NCI-H2081 (cell line): ENCODE data around the gene LDAF1.
"Not testable (repeated sequence)": the region's sequence is repeated elsewhere in the genome, so short reads cannot be mapped to it uniquely, and the experiment has no call there.

ENCODE experiments used
- DNase-seq, 2 experiments: peaks; one replicate each; lab custom pipeline; 2025; lab: John Stamatoyannopoulos, UW

Gene LDAF1

GRCh38 chr16:21158208-21159110, at the start of gene LDAF1:
Gene LDAF1, plus strand, starts transcription at chr16:21158674. Its CDS starts 2,509 bp downstream, at chr16:21161183.
- DNase-seq = peak; percentile 31 to 45

- DNase-seq = not testable (repeated sequence)
These were observed 42.9 kb upstream of the LDAF1 start for GRCh38 chr16:21115551-21115950.

GRCh38 chr16:21116148-21116693, 42.3 kb upstream of the LDAF1 start:
- no peak for DNase-seq

GRCh38 chr16:21117567-21117966, 40.9 kb upstream of the LDAF1 start:
- DNase-seq = no peak

GRCh38 chr16:21120976-21121520, 37.4 kb upstream of the LDAF1 start:
- DNase-seq = no peak

GRCh38 chr16:21125191-21125590, 33.3 kb upstream of the LDAF1 start:
- no peak for DNase-seq

- no peak for DNase-seq
These were observed 32.0 kb upstream of the LDAF1 start for GRCh38 chr16:21126518-21126917.

- DNase-seq = no peak
These were observed 29.5 kb upstream of the LDAF1 start for GRCh38 chr16:21128991-21129390.

GRCh38 chr16:21130811-21131210, 27.7 kb upstream of the LDAF1 start:
- DNase-seq = no peak

- no peak for DNase-seq
These were observed 24.4 kb upstream of the LDAF1 start for GRCh38 chr16:21134053-21134452.

- no peak for DNase-seq
These were observed 12.7 kb upstream of the LDAF1 start for GRCh38 chr16:21145738-21146137.

GRCh38 chr16:21150375-21151001, 8.0 kb upstream of the LDAF1 start, which contains the start of gene DNAH3:
Gene DNAH3, minus strand, starts transcription at chr16:21150846. Its CDS starts 527 bp downstream, at chr16:21150319.
- DNase-seq = peak; percentile 33 to 65

- not testable (repeated sequence) for DNase-seq
These were observed 6.1 kb upstream of the LDAF1 start for GRCh38 chr16:21152160-21153030.

GRCh38 chr16:21153124-21153729, 5.2 kb upstream of the LDAF1 start:
- DNase-seq = not testable (repeated sequence)

GRCh38 chr16:21156011-21156410, 2.5 kb upstream of the LDAF1 start:
- DNase-seq = not testable (repeated sequence)

- peak; percentile 37 to 61 for DNase-seq
These were observed 1.6 kb upstream of the LDAF1 start for GRCh38 chr16:21156767-21157467.

GRCh38 chr16:21157632-21158031, 842 bp upstream of the LDAF1 start:
- DNase-seq = no peak

- no peak for DNase-seq
These were observed 942 bp downstream of the LDAF1 start for GRCh38 chr16:21159281-21159951.

GRCh38 chr16:21160276-21160675, 1.8 kb downstream of the LDAF1 start:
- DNase-seq = no peak

- DNase-seq = no peak
These were observed 2.7 kb downstream of the LDAF1 start for GRCh38 chr16:21161211-21161610.
